ENCODE results near the gene SV2B. TPM values are rescaled to one million over a fixed set of nuclear protein-coding genes. Genes with fewer than 3 reads are reported as not detected.

The SV2B gene
- total and polyA plus RNA-seq, 2 donors (not counting 3 experiments of a cell fraction or from before 2014, with no cell fraction given) = not detected

- POLR2A ChIA-PET = no interaction called here
- Histone ChIP-seq H3K79me2 (ENCODE audit: control insufficient read depth, insufficient read depth, low read length) (no peaks in the 10 kb centered on the region), H3K9ac (replicated peaks; ENCODE audit: extremely low read depth, insufficient read depth, low read length) (no peak overlapping the region), H3K9me1 (replicated peaks; ENCODE audit: control insufficient read depth, extremely low read depth, insufficient read depth, low read length) (no peaks in the 10 kb centered on the region), H3K36me3 (ENCODE audit: control insufficient read depth in 2 of 2, extremely low read depth in 1 of 2, insufficient read depth in 2 of 2, low read length in 2 of 2) (no peaks in the 10 kb centered on the region), H3K27ac (ENCODE audit: insufficient read depth, low read depth, low read length) (no peak overlapping the region), H3K4me1 (ENCODE audit: control insufficient read depth, extremely low read depth, insufficient read depth, low read length) (no peaks in the 10 kb centered on the region), H2AFZ (ENCODE audit: low read depth, low read length) (no peak overlapping the region), H3K9me3 (replicated peaks; ENCODE audit: control insufficient read depth, insufficient read depth, low read length) (no peaks in the 10 kb centered on the region), H3K27me3 (ENCODE audit: control insufficient read depth in 2 of 2, insufficient read depth in 2 of 2, low read length in 2 of 2) (no peaks in the 10 kb centered on the region), H3K4me3 (replicated peaks in 1 of 3; ENCODE audit: insufficient read depth in 1 of 3, low read depth in 1 of 3, low read length in 3 of 3) (no peak overlapping the region), H4K20me1 (replicated peaks; ENCODE audit: control insufficient read depth, extremely low read depth, insufficient read depth, low read length) (no peaks in the 10 kb centered on the region), H3K4me2 (ENCODE audit: insufficient read depth, low read length) (no peak overlapping the region)
- intact Hi-C loops (cut with micrococcal nuclease) (no loop called here), dilution Hi-C loops (cut with MboI; ENCODE audit: extremely low pct_ligation_motif_present, low sequenced_read_pairs) (no loop called here)
- CTCF ChIA-PET = no interaction called here
- TF ChIP-seq POLR2A (IDR thresholded peaks at IDR 0.05; ENCODE audit: low read depth, low read length) (no peak), CTCF (IDR thresholded peaks at IDR 0.05; ENCODE audit: extremely low read depth in 1 of 2, insufficient read depth in 1 of 2, low read depth in 1 of 2, low read length in 2 of 2) (no peak), MYC (IDR thresholded peaks at IDR 0.05; ENCODE audit: low read depth, low read length) (no peak), MAX (IDR thresholded peaks at IDR 0.05; ENCODE audit: insufficient read depth, insufficient read length) (no peak), EZH2 (IDR thresholded peaks at IDR 0.05; ENCODE audit: borderline replicate concordance, low read depth, low read length, severe bottlenecking) (no peak), POLR2AphosphoS5 (IDR thresholded peaks at IDR 0.05; ENCODE audit: insufficient read depth, low read depth, low read length) (no peak), GATA2 (IDR thresholded peaks at IDR 0.05; ENCODE audit: insufficient read depth, insufficient read length, low read depth, low read length) (no peak), JUN (IDR thresholded peaks at IDR 0.05; ENCODE audit: borderline replicate concordance, insufficient read depth, insufficient read length, low read depth) (no peak), FOS (IDR thresholded peaks at IDR 0.05; ENCODE audit: borderline replicate concordance, insufficient read depth, low read length) (no peak)
- DNase-seq (ENCODE audit: low read depth, low spot score) (no peak), FAIRE-seq (no peak)
- no TSS peak for BruUV-seq (replicated peaks)
These were observed 92.2 kb downstream of the SV2B start for GRCh38 chr15:91192285-91192684.
